Duodenal mucosa (tissue), 2 donors: ENCODE results near the gene RTN4.

ENCODE experiments used
- H3K27ac ChIP-seq: one replicate; pipeline ENCODE4 v1.7.0; 2013; ENCODE audit warnings: low read depth, low read length
- H3K27me3 ChIP-seq, 2 donors: one replicate each; pipeline ENCODE4 v1.7.0; 2013; ENCODE audit warnings: low read length in 2 of 2, control low read depth in 1 of 2; ENCODE audit not compliant: insufficient read depth in 2 of 2, control insufficient read depth in 1 of 2
- H3K36me3 ChIP-seq, 2 donors: one replicate each; pipeline ENCODE4 v1.7.0; 2013; ENCODE audit warnings: low read length in 2 of 2, control low read depth in 1 of 2; ENCODE audit not compliant: insufficient read depth in 2 of 2, control insufficient read depth in 1 of 2
- H3K4me1 ChIP-seq, 2 donors: one replicate each; pipeline ENCODE4 v1.7.0; 2013; ENCODE audit warnings: low read length in 2 of 2, control low read depth in 1 of 2; ENCODE audit not compliant: insufficient read depth in 2 of 2, control insufficient read depth in 1 of 2
- H3K4me3 ChIP-seq, 2 donors: one replicate each; pipeline ENCODE4 v1.7.0; 2013; ENCODE audit warnings: low read length in 2 of 2, low read depth in 1 of 2
- H3K9ac ChIP-seq, 2 donors: one replicate each; pipeline ENCODE4 v1.7.0; 2013; ENCODE audit warnings: low read length in 2 of 2, low read depth in 1 of 2
- H3K9me3 ChIP-seq, 2 donors: one replicate each; pipeline ENCODE4 v1.7.0; 2013; ENCODE audit warnings: low read length in 2 of 2, control low read depth in 1 of 2; ENCODE audit not compliant: control insufficient read depth in 1 of 2

The RTN4 gene

DNA sequence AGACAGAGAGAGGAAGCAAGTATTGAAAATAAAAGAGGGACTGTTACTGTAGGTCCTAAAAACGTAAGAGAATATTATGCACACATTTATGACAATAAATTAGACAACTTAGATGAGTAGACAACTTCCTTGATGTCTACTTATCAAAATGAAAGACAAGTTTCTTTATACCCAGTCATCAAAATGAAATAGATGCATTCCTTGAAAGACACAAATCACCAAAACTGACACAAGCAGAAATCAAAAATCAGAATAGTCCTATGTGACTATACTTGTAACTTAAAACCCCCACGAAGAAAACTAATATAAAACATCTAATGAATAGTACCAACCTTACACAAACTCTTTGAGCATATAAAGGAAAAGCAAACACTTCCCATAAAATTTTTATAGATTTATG is 14.5 kb downstream of the RTN4 start:
- no peaks in the 10 kb centered on the region for H3K27me3 ChIP-seq
- H3K9ac ChIP-seq = no peak overlapping the region
- no peak overlapping the region for H3K4me3 ChIP-seq
- H3K36me3 ChIP-seq = no peaks in the 10 kb centered on the region
- H3K4me1 ChIP-seq = peaks cover 3 to 4% of the 10 kb centered on the region in 2 donors
- H3K9me3 ChIP-seq = no peaks in the 10 kb centered on the region
- H3K27ac ChIP-seq = no peak overlapping the region

DNA sequence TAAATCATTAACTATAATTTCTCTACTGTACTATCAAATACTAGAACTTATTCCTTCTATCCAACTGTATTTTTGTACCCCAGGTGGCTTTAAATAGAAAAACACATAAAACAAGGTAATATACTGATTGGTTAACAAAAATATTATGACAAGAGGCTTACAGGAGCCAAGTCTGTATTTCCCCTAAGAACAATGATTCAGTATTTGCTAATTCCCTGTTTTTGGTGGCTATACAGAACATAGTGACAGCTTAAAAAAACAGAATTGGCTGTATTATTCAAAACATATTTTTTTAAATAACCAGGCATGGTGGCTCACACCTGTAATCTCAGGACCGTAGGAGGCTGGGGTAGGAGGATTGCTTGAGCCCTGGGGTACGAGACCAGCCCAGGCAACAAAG is 16.3 kb downstream of the RTN4 start:
- H3K9ac ChIP-seq = no peak overlapping the region
- peaks cover 4 to 6% of the 10 kb centered on the region in 2 donors for H3K4me1 ChIP-seq
- H3K36me3 ChIP-seq = no peaks in the 10 kb centered on the region
- no peak overlapping the region for H3K27ac ChIP-seq
- H3K4me3 ChIP-seq = no peak overlapping the region
- H3K9me3 ChIP-seq = no peaks in the 10 kb centered on the region
- H3K27me3 ChIP-seq = no peaks in the 10 kb centered on the region

DNA sequence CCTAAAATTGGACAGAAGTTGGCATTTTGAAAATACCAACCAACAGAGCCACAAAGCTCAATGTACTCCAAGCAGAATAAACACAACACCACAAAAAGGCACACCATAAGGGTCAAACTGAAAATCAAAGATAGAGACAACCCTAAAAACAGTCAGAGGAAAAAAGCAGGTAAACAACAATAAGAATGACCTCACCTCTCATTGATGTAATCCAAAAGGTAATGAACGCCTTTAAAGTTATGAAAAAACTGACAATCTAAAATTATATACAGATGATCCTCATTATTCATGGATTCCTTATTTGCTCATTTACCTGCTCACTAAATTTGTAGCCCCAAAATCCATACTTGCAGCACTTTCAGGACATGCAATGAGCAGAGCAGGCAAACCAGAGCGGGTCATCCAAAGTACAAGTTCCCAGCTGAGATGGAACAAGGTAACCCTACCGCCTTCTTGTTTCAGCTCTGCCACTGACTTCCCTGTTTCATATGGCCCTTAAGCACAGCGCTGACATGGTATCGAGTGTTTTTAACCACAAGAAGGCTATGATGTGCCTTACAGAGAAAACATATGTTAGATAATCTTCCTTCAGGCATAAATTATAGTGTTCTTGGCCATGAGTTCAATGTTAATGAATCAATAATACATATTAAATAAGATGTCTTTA is 17.0 kb downstream of the RTN4 start:
- H3K9ac ChIP-seq = no peak overlapping the region
- H3K36me3 ChIP-seq = no peaks in the 10 kb centered on the region
- H3K27me3 ChIP-seq = no peaks in the 10 kb centered on the region
- peaks cover 4 to 12% of the 10 kb centered on the region in 2 donors for H3K4me1 ChIP-seq
- H3K4me3 ChIP-seq = no peak overlapping the region
- no peaks in the 10 kb centered on the region for H3K9me3 ChIP-seq
- no peak overlapping the region for H3K27ac ChIP-seq

DNA sequence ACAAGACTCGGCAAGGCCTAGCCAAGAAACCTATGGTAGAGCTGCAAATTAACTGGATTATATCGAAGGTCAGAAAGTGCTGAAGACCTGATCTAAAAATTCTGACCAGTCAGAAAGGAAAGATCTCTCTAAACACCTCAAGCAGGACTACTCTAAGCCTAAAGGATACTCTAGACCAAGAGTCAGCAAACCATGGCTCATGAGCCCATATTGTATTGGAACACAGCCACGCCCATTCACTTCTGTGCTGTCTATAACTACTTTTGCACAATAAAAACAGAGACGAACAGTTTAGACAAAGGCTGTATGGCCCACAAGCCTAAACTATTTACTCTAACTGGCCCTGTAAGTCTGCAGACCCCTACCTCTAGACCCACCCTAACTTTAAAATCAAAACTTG is 18.7 kb downstream of the RTN4 start:
- H3K9me3 ChIP-seq = no peaks in the 10 kb centered on the region
- no peak overlapping the region for H3K9ac ChIP-seq
- no peak overlapping the region for H3K27ac ChIP-seq
- no peaks in the 10 kb centered on the region for H3K36me3 ChIP-seq
- peaks cover 4 to 11% of the 10 kb centered on the region in 2 donors for H3K4me1 ChIP-seq
- no peak overlapping the region for H3K4me3 ChIP-seq
- H3K27me3 ChIP-seq = no peaks in the 10 kb centered on the region

- H3K9ac ChIP-seq = no peak overlapping the region
- peaks cover 4 to 12% of the 10 kb centered on the region in 2 donors for H3K4me1 ChIP-seq
- H3K9me3 ChIP-seq = no peaks in the 10 kb centered on the region
- H3K4me3 ChIP-seq = no peak overlapping the region
- no peaks in the 10 kb centered on the region for H3K36me3 ChIP-seq
- H3K27me3 ChIP-seq = no peaks in the 10 kb centered on the region
- no peak overlapping the region for H3K27ac ChIP-seq
Observed at GRCh38 chr2:55030766-55031165, 19.5 kb downstream of the RTN4 start.

DNA sequence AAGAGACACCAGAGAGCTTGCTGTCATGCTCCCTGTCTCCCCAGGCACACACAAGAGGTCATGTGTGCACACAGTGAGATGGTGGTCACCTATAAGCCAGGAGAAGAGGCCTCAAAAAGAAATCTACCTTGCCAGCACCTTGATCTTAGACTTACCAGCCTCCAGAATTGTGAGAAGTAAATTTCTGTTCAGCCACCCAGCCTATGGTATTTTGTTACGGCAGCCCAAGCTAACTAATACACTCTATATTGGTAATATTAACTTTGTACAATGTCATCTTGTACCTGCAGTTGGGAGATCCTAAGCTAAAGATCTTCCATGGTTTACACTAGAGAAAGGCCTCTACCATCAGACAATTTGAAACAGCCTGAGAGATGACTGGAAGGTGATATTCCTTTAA is 21.2 kb downstream of the RTN4 start:
- no peaks in the 10 kb centered on the region for H3K27me3 ChIP-seq
- no peak overlapping the region for H3K27ac ChIP-seq
- H3K4me1 ChIP-seq = peaks cover 4 to 15% of the 10 kb centered on the region in 2 donors
- no peaks in the 10 kb centered on the region for H3K9me3 ChIP-seq
- H3K36me3 ChIP-seq = no peaks in the 10 kb centered on the region
- H3K4me3 ChIP-seq = no peak overlapping the region
- H3K9ac ChIP-seq = no peak overlapping the region

GRCh38 chr2:55027226-55027625 is 23.0 kb downstream of the RTN4 start:
- peaks cover 4 to 25% of the 10 kb centered on the region in 2 donors for H3K4me1 ChIP-seq
- no peaks in the 10 kb centered on the region for H3K36me3 ChIP-seq
- no peak overlapping the region for H3K4me3 ChIP-seq
- H3K9me3 ChIP-seq = no peaks in the 10 kb centered on the region
- H3K27ac ChIP-seq = no peak overlapping the region
- H3K9ac ChIP-seq = no peak overlapping the region
- H3K27me3 ChIP-seq = no peaks in the 10 kb centered on the region

GRCh38 chr2:55026202-55026601 is 24.0 kb downstream of the RTN4 start:
- H3K9me3 ChIP-seq = no peaks in the 10 kb centered on the region
- no peaks in the 10 kb centered on the region for H3K36me3 ChIP-seq
- peaks cover 4 to 25% of the 10 kb centered on the region in 2 donors for H3K4me1 ChIP-seq
- H3K27me3 ChIP-seq = no peaks in the 10 kb centered on the region
- no peak overlapping the region for H3K4me3 ChIP-seq
- H3K9ac ChIP-seq = no peak overlapping the region
- peak overlapping the region; percentile 2 for H3K27ac ChIP-seq

DNA sequence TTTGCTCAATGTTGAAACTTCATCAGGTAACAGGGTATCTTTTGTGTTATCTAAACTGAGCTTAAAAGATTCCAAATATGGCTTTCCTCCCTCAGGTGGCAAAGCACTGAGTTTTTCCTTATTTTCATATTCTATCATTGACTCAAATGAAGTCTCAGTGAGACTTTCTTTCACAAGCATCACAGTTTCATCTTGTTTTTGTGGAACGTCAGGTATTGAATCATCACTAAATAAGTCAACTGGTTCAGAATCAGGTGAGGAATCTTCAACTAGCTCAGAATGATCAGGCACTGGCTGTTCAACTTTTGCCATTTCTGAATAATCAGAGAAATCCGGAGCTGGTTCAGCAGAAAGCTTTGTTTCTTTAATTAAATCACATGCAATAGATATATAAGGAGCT is 24.6 kb downstream of the RTN4 start:
- Histone ChIP-seq H3K4me3 (no peak overlapping the region), H3K36me3 (no peaks in the 10 kb centered on the region), H3K4me1 (peaks cover 4 to 25% of the 10 kb centered on the region in 2 donors), H3K27ac (no peak overlapping the region), H3K27me3 (no peaks in the 10 kb centered on the region), H3K9ac (no peak overlapping the region), H3K9me3 (no peaks in the 10 kb centered on the region)

DNA sequence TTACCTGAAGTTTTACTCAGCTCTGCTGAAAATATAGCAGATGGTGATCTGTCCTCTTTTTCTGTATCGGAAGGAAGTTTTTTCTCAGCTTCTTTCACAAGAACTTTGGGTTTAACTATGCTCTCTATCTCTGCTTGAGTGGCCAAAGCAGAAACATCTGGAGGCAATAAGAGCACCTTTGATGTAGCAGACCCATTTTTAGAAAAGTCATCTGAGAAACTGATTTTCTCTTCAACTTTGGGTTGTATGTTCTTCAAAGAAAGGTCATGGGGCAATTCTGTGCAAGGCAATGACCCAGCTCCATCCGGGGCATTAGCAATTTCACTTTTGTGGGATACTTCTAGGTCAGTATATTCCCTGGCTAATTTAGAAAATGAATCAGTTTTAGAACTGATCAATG is 25.2 kb downstream of the RTN4 start:
- Histone ChIP-seq H3K27ac (no peak overlapping the region), H3K4me3 (no peak overlapping the region), H3K9ac (no peak overlapping the region), H3K36me3 (no peaks in the 10 kb centered on the region), H3K4me1 (peaks cover 4 to 25% of the 10 kb centered on the region in 2 donors), H3K9me3 (no peaks in the 10 kb centered on the region), H3K27me3 (no peaks in the 10 kb centered on the region)

DNA sequence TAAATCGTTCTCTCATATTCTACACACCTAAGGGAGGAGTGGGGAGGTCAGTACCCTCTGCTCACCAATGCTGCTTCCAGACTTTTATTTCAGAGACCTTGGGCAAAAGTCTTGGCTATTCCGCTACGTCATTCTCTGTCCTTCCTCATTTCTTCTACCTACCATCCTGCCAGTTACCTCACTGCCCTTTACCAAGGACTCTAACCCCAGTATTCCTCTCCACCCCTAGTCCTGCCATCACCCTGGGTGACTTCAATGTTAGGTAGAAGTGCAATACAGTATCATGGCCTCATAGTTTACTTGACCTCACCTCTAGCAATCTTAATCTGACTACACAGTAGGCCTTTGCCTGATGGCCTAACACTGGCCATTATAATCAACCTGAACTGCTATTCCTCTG is 27.8 kb downstream of the RTN4 start:
- no peak overlapping the region for H3K4me3 ChIP-seq
- H3K4me1 ChIP-seq = peaks cover 4 to 20% of the 10 kb centered on the region in 2 donors
- H3K9me3 ChIP-seq = no peaks in the 10 kb centered on the region
- no peak overlapping the region for H3K27ac ChIP-seq
- H3K9ac ChIP-seq = no peak overlapping the region
- H3K36me3 ChIP-seq = no peaks in the 10 kb centered on the region
- H3K27me3 ChIP-seq = no peaks in the 10 kb centered on the region
